Measurements from ENCODE around the gene KRTAP5-10. TPM values are rescaled to one million over a fixed set of nuclear protein-coding genes. Genes with fewer than 3 reads are reported as not detected.
"Not testable (repeated sequence)": the region's sequence is repeated elsewhere in the genome, so short reads cannot be mapped to it uniquely, and the experiment has no call there.

KRTAP5-10 gene
- total RNA-seq, 1 experiment from 2014 or later, result not detected

DNA sequence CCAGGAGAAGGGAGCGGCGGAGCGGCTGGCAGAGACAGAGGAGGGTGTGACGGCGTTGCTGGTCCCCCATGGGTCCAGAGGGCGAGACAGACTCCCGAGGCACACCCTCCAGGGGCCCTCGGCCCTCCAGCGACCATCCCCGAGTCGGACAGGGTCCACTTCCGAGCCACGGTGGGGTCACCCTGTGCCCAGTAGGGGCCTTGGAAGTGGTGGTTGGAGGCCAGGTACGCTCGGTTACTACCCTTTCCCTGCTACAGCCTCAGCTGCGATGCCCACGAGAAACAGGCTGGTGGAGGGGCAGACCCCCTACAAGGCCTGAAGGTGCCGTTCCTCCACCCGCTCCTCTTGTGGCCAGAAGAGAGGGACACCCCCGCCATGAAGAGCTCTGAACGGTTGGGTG, 42.9 kb downstream of the KRTAP5-10 start:
- not testable (repeated sequence) for DNase-seq (ENCODE audit: low read depth)

DNA sequence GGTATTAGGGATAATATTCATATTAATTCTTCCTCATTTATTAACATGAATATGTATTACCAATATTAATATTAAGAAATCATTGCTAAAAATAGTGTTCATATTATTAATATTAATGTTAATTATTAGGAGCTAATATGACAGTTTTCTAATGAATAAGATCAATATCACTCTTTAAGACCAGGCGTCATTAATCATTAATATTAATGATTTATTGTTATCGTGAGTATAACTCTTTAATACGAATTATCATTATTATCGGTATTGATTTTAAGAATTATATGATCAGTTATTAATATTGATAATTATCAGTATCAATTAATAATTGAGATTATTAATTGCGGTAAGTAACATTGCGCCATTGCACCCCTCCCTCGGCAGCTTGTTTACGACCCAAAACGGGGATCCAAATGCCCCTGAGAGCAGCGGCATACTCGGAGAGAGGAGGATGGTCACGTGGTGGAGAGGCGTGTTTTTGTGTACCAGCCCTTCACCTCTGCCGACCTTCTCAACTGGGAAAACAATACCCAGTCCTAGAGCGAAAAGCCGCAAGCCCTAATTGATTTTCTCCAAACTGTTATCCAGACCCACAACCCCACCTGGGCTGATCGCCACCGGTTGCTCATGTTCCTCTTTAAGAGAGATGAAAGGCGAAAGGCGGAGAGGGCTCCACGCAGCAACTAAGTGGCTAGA, 46.0 kb downstream of the KRTAP5-10 start:
- not testable (repeated sequence) for DNase-seq (ENCODE audit: low read depth)

GRCh38 chr11:71613931-71614330, 48.6 kb downstream of the KRTAP5-10 start:
- not testable (repeated sequence) for DNase-seq (ENCODE audit: low read depth)

DNA sequence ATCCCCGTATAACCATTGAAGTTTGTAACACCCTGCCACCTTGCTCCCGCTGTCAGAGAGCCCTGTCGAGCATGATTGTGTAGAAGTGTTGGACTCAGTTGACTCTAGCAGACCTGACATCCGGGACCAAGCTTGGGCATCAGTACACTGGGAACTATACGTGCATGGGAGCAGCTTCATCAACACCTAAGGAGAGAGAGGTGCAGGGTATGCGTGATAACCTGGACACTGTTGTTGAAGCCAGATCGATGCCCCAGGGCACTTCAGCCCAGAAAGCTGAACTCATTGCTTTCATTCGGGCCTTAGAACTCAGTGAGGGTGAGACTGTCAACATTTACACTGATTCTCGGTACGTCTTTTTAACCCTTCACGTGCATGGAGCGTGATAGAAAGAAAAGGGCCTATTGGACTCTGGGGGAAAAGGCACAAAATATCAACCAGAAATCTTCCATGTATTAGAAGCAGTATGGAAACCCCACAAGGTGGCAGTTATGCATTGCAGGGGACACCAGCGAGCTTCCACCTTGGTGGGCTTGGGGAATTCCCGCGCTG, 49.1 kb downstream of the KRTAP5-10 start:
- DNase-seq (ENCODE audit: low read depth), result not testable (repeated sequence)

DNA sequence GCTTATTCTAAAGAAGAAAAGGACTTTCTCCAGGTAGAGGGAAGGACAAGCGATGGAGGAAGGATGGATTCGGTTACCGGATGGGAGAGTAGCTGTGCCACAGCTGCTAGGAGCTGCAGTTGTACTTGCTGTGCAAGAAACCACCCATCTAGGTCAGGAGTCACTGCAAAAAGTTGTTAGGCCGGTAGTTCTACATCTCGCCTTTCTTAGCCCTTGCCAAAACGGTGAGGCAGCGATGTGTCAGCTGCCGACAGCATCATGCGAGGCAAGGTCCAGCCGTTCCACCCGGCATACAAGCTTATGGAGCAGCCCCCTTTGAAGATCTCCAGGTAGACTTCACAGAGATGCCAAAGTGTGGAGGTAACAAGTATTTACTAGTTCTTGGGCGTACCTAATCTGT, 49.6 kb downstream of the KRTAP5-10 start:
- DNase-seq (ENCODE audit: low read depth), result not testable (repeated sequence)

Other genes starting within 250 kb of the KRTAP5-10 start
- gene DHCR7, start 117.2 kb upstream of the KRTAP5-10 start, total RNA-seq (2014; rRNA removed), result 26.9 and 36.2 TPM in 2 replicates
- 46.1 and 48.2 TPM in 2 replicates for gene NADSYN1, start 112.4 kb upstream of the KRTAP5-10 start, total RNA-seq (2014; rRNA removed)
- gene KRTAP5-7, start 38.3 kb upstream of the KRTAP5-10 start, total RNA-seq (2014; rRNA removed), result not detected in 2 replicates
- not detected in 2 replicates for gene KRTAP5-8, start 27.5 kb upstream of the KRTAP5-10 start, total RNA-seq (2014; rRNA removed)
- not detected in 2 replicates for gene KRTAP5-9, start 17.1 kb upstream of the KRTAP5-10 start, total RNA-seq (2014; rRNA removed)
- gene KRTAP5-11, start 17.3 kb downstream of the KRTAP5-10 start, total RNA-seq (2014; rRNA removed), result not detected in 2 replicates

Data from LHCN-M2 (cell line).